ENCODE results near the gene MLYCD. TPM values are rescaled to one million over a fixed set of nuclear protein-coding genes. Genes with fewer than 3 reads are reported as not detected.

The MLYCD gene
- total and polyA plus RNA-seq, 2 experiments from 2014 or later = 3.2 to 7.2 TPM

DNA sequence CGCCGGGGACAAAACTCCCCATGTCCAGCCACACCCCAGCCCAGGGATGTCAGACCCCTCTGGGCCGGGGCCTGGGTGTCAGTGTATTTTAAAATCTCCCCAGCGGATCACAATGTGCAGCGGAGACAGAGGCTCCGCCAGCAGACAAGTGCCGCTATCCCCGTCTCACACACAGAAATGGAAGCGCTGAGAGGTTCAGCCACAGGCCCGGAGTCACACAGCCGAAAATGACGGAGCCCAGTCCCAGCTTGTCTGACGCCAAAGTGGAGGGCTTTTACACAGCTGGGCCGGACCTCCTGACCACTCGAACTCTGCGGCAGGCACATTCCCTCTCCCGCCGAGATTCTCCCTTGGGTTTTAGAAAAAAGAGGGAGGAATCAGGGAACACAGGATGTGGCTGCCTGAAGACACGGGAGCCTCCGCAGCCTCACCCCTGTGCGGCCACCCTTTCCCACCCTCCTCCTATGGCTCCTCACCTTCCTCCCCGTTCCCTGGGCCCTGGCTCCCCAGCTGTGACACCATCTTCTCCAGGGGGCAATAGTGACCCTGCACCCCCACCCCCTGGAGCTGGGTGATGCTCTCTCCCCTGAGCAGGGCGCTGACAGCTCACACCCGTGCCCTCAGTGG, 47.4 kb downstream of the MLYCD start:
- Mint-ChIP-seq H3K4me1 (no peaks in the 10 kb centered on the region), H3K36me3 (ENCODE audit: low read depth) (peaks cover 8% of the 10 kb centered on the region; the same call in 2 of the 3 replicates), H3K9me3 (peaks cover 14% of the 10 kb centered on the region), H3K27ac (no peak overlapping the region), H3K4me3 (no peak overlapping the region), H3K27me3 (ENCODE audit: insufficient read depth, low read depth, poor library complexity) (peaks cover 22% of the 10 kb centered on the region)
- Histone ChIP-seq H2AFZ (no peak overlapping the region), H3F3A (replicated peaks; ENCODE audit: low read depth) (peaks cover 13% of the 10 kb centered on the region; the same call in 1 of the 2 replicates), H3K4me1 (ENCODE audit: insufficient read depth) (no peaks in the 10 kb centered on the region), H3K4me3 (no peak overlapping the region), H4K20me1 (replicated peaks; ENCODE audit: insufficient read depth) (no peaks in the 10 kb centered on the region; the same call in 1 of the 2 replicates), H3K36me3 (ENCODE audit: insufficient read depth) (no peaks in the 10 kb centered on the region), H3K79me2 (replicated peaks; ENCODE audit: insufficient read depth) (no peaks in the 10 kb centered on the region), H3K9me2 (ENCODE audit: insufficient read depth) (no peaks in the 10 kb centered on the region), H3K27me3 (ENCODE audit: insufficient read depth) (no peaks in the 10 kb centered on the region), H3K27ac (ENCODE audit: low read depth) (no peak overlapping the region), H3K4me2 (no peak overlapping the region)
- TF ChIP-seq EZH2phosphoT487 (IDR thresholded peaks at IDR 0.05; ENCODE audit: unreplicated experiment) = no peak
- no peak for TF ChIP-seq EZH2 (IDR thresholded peaks at IDR 0.05; ENCODE audit: low read depth, unreplicated experiment)
- no peak for TF ChIP-seq CTCF (conservative IDR thresholded peaks at IDR 0.05; ENCODE audit: low read depth in 2 of 2)
- TF ChIP-seq ETS1 (IDR thresholded peaks at IDR 0.05) = no peak
- TF ChIP-seq NANOG (IDR thresholded peaks at IDR 0.05; ENCODE audit: borderline replicate concordance) = no peak
- TF ChIP-seq ZNF331 (CRISPR knock-in tag; IDR thresholded peaks at IDR 0.05; ENCODE audit: low read depth) = no peak
- no peak for TF ChIP-seq POLR2AphosphoS5 (IDR thresholded peaks at IDR 0.05; ENCODE audit: low read depth)
- TF ChIP-seq ZNF114 (CRISPR knock-in tag; IDR thresholded peaks at IDR 0.05) = no peak
- TF ChIP-seq ZNF462 (CRISPR knock-in tag; IDR thresholded peaks at IDR 0.05) = no peak
- TF ChIP-seq JUNB (IDR thresholded peaks at IDR 0.05; ENCODE audit: unreplicated experiment) = no peak
- TF ChIP-seq REST (IDR thresholded peaks at IDR 0.05; ENCODE audit: unreplicated experiment) = no peak
- TF ChIP-seq STAT1 (IDR thresholded peaks at IDR 0.05; ENCODE audit: unreplicated experiment) = no peak
- TF ChIP-seq CREB1 (CRISPR knock-in tag; IDR thresholded peaks at IDR 0.05; ENCODE audit: low read depth) = no peak
- DNase-seq (ENCODE audit: low spot score) = no peak
- no peak for ATAC-seq

Data from GM23338 (cell line).